Stimulated activated CD4-positive, alpha-beta T cell treated with anti-CD3 and anti-CD28 coated beads, Interleukin-2, amount 100 ng/mL, for 48 hours (primary cell): ENCODE data around the gene EGFL7.

ENCODE experiments used
- DNase-seq, 2 donors: peaks; one replicate each; pipeline ENCODE4 v3.0.0-alpha.2; 2020

The EGFL7 gene

GRCh38 chr9:136645352-136645902, 17.3 kb upstream of the EGFL7 start:
- DNase-seq, result no peak

- DNase-seq, result no peak
These were observed 16.6 kb upstream of the EGFL7 start for GRCh38 chr9:136645903-136646754.

DNA sequence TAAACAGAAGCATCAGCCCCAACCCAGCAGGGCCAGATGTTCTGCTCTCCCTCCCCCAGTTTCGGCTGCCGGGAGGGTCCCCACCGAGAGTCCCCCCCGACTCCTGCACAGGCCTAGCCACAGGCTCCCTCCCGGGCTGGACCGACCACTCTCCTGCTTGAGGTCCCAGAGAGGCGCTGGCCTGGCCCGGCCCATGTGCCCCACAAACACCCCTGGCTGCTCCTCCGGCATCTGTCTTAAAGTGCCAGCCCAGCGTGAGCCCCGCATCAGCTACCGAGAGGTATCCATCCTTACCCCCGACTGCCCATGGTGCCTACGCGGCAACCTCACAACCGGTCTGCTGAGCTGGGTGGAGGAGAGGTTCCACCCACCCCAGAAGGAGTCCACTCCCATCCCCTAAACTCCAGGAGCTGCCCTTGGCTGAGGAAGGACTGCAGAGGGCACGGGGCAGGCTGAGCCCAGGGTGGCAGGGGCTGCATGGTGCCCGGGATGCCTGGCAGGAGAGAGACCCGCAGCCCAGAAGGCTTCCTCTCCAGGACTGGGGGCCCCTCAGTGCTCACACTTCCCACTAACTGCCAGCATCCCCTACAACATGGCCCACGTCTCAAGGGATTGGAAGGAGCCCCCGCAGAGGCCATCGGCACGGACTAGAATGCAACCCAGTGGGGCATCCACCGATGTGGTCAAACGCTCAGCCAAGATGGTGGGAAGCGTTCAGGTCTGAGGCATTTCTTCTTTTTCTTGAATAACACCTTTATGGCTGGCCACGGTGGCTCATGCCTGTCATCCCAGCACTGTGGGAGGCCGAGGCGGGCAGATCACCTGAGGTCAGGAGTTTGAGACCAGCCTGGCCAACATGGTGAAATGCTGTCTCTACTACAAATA, 15.6 kb upstream of the EGFL7 start:
- no peak for DNase-seq

GRCh38 chr9:136648751-136649150, 14.0 kb upstream of the EGFL7 start:
- no peak for DNase-seq

DNA sequence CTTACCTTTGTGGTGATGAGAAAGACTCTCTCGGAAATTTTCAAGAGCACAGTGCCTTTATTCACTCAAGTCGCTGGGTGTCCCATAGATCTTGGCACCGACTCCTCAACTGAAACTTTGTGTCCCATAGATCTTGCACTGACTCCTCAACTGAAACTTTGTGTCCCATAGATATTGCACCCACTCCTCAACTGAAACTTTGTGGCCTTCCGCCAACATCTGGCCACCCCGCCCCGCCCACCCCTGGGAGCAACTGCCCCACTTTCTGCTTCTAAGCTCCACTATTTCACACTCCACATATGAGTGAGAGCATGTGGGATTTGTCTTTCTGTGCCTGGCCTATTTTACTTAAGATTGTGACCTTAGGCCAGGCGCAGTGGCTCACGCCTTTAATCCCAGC, 12.7 kb upstream of the EGFL7 start:
- no peak for DNase-seq

- no peak for DNase-seq
These were observed 12.1 kb upstream of the EGFL7 start for GRCh38 chr9:136650648-136651047.

- no peak for DNase-seq
These were observed 10.9 kb upstream of the EGFL7 start for GRCh38 chr9:136651860-136652259.

DNA sequence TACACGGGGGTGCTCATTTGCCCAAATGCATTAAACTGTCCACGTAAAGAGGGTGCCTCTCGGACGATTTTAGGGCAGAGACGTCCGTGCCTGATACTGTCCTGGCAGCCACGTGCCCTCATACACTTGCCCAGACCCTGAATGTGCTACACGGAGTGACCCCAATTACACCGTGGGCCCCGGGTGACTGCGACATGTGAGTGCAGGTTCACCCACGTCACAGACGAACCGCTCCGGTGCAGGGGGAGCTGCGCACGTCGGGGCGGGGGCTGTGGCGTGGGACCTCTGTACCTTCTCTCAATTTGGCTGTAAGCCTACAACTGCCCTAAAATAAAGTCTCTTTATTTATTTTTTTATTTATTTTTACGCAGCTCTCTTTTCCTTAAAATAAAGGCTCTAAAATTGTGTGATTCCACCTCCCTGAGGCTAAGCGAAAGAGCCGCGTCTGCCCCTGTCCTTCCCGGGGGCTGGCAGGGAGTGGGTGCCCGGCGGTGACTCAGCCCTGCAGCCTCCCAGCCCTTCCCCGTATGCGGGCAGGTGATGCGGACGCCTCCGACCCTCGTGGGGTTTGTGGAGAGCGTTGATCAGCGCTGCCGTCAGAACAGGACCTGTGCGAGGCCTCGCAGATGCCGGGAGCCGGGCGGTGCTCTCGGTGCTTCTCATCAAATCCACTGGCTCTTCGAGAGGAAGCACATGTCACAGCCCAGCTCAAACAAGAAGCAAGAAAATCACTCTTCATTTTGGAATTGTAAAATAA, 9.2 kb upstream of the EGFL7 start:
- no peak for DNase-seq

- DNase-seq, result no peak
These were observed 7.7 kb upstream of the EGFL7 start for GRCh38 chr9:136654820-136655535.

DNA sequence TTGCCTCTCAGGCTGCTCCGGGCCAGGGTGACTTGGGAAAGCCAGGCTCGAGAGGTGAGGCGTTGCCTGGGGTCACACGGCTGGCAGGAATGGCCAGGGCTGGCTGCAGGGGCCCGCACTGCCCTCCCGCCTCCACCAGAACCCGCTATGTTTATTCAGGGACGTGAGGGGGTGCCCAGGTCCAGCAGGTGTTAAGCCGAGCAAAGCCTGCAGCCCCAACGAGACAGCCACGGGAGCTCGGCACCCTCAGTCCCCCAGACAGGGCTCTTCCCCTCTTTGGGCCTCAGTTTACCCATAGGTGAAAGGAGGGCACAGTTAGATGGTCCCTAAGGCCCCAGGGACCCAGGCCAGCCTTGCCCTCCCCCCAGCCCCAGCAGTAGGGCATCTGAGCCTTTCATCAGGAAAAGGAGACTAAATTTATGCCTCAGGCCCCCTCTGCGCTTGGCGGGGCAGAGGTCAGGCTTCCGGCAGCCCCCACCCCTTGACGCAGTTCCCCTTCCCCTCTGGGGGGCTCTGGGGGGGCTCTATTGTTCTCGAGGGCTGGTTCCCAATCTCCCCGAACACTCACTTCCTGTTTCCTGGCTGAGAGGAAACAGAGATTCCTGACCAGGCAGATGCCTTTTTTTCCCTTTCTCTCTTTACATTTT, 7.1 kb upstream of the EGFL7 start:
- DNase-seq, result no peak

GRCh38 chr9:136656183-136656738, 6.5 kb upstream of the EGFL7 start:
- DNase-seq, result no peak

DNA sequence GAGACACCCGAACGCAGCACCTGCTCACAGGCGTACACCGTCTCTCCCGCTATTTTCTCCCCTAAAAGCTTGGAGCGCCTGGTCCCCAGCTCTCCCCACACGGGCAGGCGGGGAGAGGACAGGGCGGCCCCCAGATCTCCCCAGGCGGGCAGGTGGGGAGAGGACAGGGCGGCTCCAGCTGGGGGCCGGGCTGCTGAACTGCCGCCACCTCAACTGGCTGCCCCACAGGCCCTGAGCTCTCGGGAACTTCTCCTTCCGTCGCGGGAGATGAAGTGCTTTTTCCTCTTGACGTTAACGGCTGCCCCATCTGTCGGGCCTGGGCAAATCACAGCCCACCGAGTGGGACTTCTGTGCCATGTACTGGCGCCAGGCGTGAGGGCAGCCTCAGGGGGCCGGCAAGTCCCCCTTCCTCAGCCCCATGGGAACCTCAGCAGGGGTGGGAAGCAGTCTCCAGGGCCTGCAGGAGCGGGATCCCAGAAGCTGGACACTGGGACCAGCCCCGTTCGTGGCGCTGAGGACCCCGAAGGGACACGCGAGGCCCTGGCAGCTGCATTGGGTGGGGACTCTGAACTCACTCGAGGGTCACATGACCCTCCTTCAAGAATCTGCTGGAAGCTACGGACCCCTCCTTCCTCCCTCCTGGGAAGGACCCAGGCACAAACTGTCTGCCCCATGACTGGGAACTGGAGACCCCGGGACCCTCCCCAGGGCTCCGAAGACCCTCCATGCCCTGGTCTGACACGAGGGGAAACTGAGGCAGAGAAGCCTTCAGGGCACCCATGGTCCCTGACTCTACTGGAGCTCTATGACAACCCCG, 5.7 kb upstream of the EGFL7 start:
- no peak for DNase-seq

DNA sequence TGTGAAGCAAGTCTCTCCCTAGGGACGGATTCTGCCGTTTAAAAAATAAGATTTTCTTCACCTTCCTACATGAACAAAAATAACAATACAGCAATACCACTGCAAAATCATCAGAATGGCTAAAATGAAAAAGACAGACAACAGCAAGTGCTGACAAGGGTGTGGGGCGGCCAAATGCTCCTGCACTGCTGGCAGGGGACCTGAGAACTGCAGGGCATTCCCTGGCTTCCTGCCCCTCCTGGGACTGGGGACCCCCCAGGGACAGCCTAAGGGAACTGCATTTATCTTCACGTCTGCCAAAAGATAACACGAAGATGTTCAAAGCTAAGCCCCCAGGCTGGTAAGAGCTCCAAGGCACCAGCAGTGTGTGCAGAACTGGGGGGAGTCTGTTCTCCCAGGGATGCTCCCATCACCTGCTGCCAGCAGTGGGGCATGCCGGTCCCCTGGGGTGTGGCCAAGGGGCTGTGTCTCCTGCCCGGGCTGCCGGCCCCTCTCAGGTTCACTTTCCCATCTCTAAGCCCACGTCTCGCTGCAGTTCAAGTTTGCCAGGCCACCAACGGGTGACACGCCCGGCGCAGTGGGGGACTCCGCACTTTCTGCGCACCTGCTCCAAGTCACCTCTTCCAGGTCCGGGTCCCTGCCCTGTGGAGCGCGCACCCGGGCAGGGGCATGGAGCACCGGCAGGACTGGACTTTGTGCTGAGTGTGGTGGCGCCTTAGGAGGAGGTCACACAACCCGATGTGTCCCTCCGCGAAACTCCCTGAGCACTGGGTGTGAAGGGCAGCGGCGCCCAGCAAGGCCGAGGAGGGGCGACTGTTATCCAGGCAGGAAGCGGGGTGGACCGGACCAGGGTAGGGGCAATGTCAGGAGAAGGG, 4.5 kb upstream of the EGFL7 start:
- DNase-seq, result no peak

DNA sequence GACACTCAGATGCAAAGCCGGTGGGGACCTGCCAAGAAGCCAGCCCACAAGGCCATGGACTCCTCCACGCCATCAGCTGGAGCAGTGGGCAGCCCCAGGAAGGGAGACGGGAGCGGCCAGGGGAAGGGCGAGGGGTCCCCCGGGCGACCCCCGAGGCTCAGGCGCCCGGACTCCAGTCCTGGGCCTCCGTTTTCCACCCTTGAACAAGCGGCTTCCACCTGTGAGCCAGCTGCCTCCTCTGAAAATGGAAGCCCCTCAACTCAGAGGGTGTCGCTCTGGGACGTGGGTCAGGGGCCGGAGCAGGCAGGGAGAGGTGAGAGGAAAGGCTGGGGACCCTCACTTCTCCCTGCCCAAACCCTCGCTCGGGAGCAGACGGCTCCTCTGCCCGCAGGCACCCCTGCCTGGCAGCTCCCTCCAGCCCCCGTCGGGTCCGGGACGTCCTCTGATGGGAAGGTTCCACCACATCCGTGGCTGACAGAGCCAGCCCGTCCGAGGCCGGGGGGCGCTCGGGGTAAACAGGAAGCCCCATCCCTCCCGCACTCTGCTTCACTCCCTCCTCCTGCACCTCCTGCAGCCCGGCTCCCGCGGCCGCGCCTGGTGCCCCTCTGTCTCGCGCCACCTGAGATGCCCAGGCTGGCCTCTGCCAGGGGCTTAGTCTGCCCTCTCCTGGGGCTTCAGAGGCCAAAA, 3.7 kb upstream of the EGFL7 start:
- no peak for DNase-seq

- DNase-seq, result no peak
These were observed 2.6 kb upstream of the EGFL7 start for GRCh38 chr9:136659861-136660784.

- no peak for DNase-seq
These were observed 1.7 kb upstream of the EGFL7 start for GRCh38 chr9:136660971-136661550.

- DNase-seq, result no peak
These were observed 933 bp upstream of the EGFL7 start for GRCh38 chr9:136661641-136662325.
